GM12873 (cell line): ENCODE measurements around the gene PPP1R12B.

Experiments
- CTCF ChIP-seq: IDR thresholded peaks from 2 replicates; pipeline ENCODE4 v1.5.1; 2012; ENCODE audit warnings: low read depth, mild to moderate bottlenecking, moderate library complexity, low read length, control low read depth; ENCODE audit not compliant: insufficient read depth; ENCODE audit errors: missing control alignments

PPP1R12B gene

GRCh38 chr1:202592146-202592545 is 243.6 kb downstream of the PPP1R12B start:
- TF ChIP-seq CTCF = no peak

- no peak for TF ChIP-seq CTCF
Measured at GRCh38 chr1:202593845-202594244, 245.3 kb downstream of the PPP1R12B start.

GRCh38 chr1:202596638-202597037 is 248.1 kb downstream of the PPP1R12B start:
- TF ChIP-seq CTCF = no peak

GRCh38 chr1:202597090-202597761 is 248.7 kb downstream of the PPP1R12B start:
- TF ChIP-seq CTCF = no peak

- TF ChIP-seq CTCF = peak; percentile 89
Measured at GRCh38 chr1:202599669-202600431, 251.4 kb downstream of the PPP1R12B start.

- TF ChIP-seq CTCF = no peak
Measured at GRCh38 chr1:202600432-202601041, 252.0 kb downstream of the PPP1R12B start.

GRCh38 chr1:202603435-202603834 is 254.9 kb downstream of the PPP1R12B start:
- TF ChIP-seq CTCF = no peak
